Vagina (tissue), 2 donors: ENCODE results near the gene CNGB1.

Experiments
- CTCF ChIP-seq, 3 experiments: fragments of 450-650 bp in 2 of 3; fragments of 200-600 bp in 1 of 3; sonication (generic) in 1 of 3; IDR thresholded peaks; one replicate each; pipeline ENCODE4 v1.5.1; 2017 to 2019; ENCODE audit warnings: antibody characterized with exemption in 3 of 3, mild to moderate bottlenecking in 2 of 3, moderate library complexity in 2 of 3
- POLR2A ChIP-seq, 2 donors: fragments of 450-650 bp; IDR thresholded peaks; one replicate each; pipeline ENCODE4 v1.6.1; 2017; ENCODE audit warnings: antibody characterized with exemption in 2 of 2, mild to moderate bottlenecking in 2 of 2, moderate library complexity in 2 of 2
- POLR2AphosphoS5 ChIP-seq, 2 donors: sonication (generic); formaldehyde crosslinking; IDR thresholded peaks; one replicate each; pipeline ENCODE4 v1.9.0; 2017; ENCODE audit warnings: antibody characterized with exemption in 2 of 2, mild to moderate bottlenecking in 2 of 2, low read depth in 1 of 2; ENCODE audit not compliant: insufficient read depth in 1 of 2

- TF ChIP-seq CTCF (IDR thresholded peaks at IDR 0.05) = no peak
- no peak for TF ChIP-seq POLR2A (IDR thresholded peaks at IDR 0.05)
- TF ChIP-seq POLR2AphosphoS5 (IDR thresholded peaks at IDR 0.05; ENCODE audit: insufficient read depth in 1 of 2, low read depth in 1 of 2) = no peak
Observed at GRCh38 chr16:57914244-57915173, 56.4 kb downstream of the CNGB1 start.
